K562 (cell line): ENCODE results near the gene SUCNR1. TPM values are rescaled to one million over a fixed set of nuclear protein-coding genes. Genes with fewer than 3 reads are reported as not detected.

Experiments
- ATAC-seq: fragments of 200-7000 bp; cut with Tn5 transposase; 3 replicates; pipeline ENCODE4 v1.9.1; 2020; ENCODE audit warnings: moderate library complexity
- BruUV-seq: library from RNA; stranded (reverse); fragments of 400-500 nt; replicated peaks from 2 replicates; lab custom pipeline; 2021; lab: Mats Ljungman, UMichigan
- CTCF ChIA-PET: fragments of 300-600 bp; formaldehyde crosslinking; extraction: SDS; loops from one replicate; lab custom pipeline; 2021; ENCODE audit warnings: low intra/inter-chr PET ratio; lab: Yijun Ruan, JAX
- POLR2A ChIA-PET: fragments of 300-600, 350-650 bp; sonication (Branson Sonifier 250); formaldehyde crosslinking; extraction: SDS; loops from one replicate; lab custom pipeline; 2021; ENCODE audit warnings: antibody characterized with exemption, inconsistent platforms; lab: Yijun Ruan, JAX
- DNase-seq, 4 experiments: peaks; one replicate each; pipeline versions ENCODE4 v3.0.0 to v3.0.0-alpha.2; 2011 to 2018; ENCODE audit warnings: low spot score in 3 of 4, mixed read lengths in 3 of 4; ENCODE audit errors: extremely low read depth in 1 of 4
- FAIRE-seq: peaks from 2 replicates; lab custom pipeline; 2011; peaks lifted over from hg19 to GRCh38; lab: Jason Lieb, UNC
- H2AFZ ChIP-seq: 2 replicates; pipeline ENCODE4 v1.6.0; 2011; ENCODE audit warnings: low read depth, low read length, control low read depth, inconsistent platforms
- H3K27ac ChIP-seq: fragments of 200-600 bp; 3 replicates; pipeline ENCODE4 v1.8.0; 2011; ENCODE audit warnings: low read depth, mild to moderate bottlenecking, control low read depth, inconsistent platforms, low read length, moderate library complexity, mixed read lengths; ENCODE audit errors: extremely low read depth
- H3K27me3 ChIP-seq, 2 experiments: fragments of 300-600 bp in 1 of 2; 2 replicates in 1 of 2; 3 replicates in 1 of 2; pipeline versions ENCODE4 v1.6.0 to v1.8.0; 2011; ENCODE audit warnings: inconsistent platforms in 2 of 2, low read length in 2 of 2, mild to moderate bottlenecking in 1 of 2, mixed read lengths in 1 of 2, moderate library complexity in 1 of 2; ENCODE audit not compliant: control insufficient read depth in 2 of 2, insufficient read depth in 2 of 2
- H3K36me3 ChIP-seq: fragments of 300-600 bp; 3 replicates; pipeline ENCODE4 v1.8.0; 2011; ENCODE audit warnings: mild to moderate bottlenecking, low read length, inconsistent platforms; ENCODE audit not compliant: control insufficient read depth, insufficient read depth
- H3K4me1 ChIP-seq, 2 experiments: fragments of 200-600 bp in 1 of 2; replicated peaks in 1 of 2; 2 replicates in 1 of 2; 3 replicates in 1 of 2; pipeline versions ENCODE4 v1.5.1 to v1.8.0; 2011; ENCODE audit warnings: inconsistent platforms in 2 of 2, low read length in 2 of 2, mild to moderate bottlenecking in 1 of 2, mixed read lengths in 1 of 2, moderate library complexity in 1 of 2; ENCODE audit not compliant: control insufficient read depth in 2 of 2, insufficient read depth in 2 of 2
- H3K4me2 ChIP-seq: 2 replicates; pipeline ENCODE4 v1.6.1; 2011; ENCODE audit warnings: low read length, control low read depth, inconsistent platforms, mixed read lengths; ENCODE audit not compliant: insufficient read depth
- H3K4me3 ChIP-seq: fragments of 200-600 bp; sonication (generic), shearing (Covaris generic); 2 replicates; pipeline ENCODE4 v1.5.1; 2016; ENCODE audit warnings: control low read depth, inconsistent platforms
- H3K79me2 ChIP-seq: fragments of 200-600 bp; 3 replicates; pipeline ENCODE4 v1.8.0; 2011; ENCODE audit warnings: low read length, inconsistent platforms; ENCODE audit not compliant: control insufficient read depth, insufficient read depth
- H3K9ac ChIP-seq, 2 experiments: 2 replicates each; pipeline versions ENCODE4 v1.6.0 to v1.6.1; 2011; ENCODE audit warnings: low read depth in 2 of 2, low read length in 2 of 2, control low read depth in 1 of 2, inconsistent platforms in 1 of 2, mild to moderate bottlenecking in 1 of 2, mixed read lengths in 1 of 2; ENCODE audit not compliant: insufficient read depth in 1 of 2
- H3K9me1 ChIP-seq: one replicate; pipeline ENCODE4 v1.6.0; 2011; ENCODE audit warnings: inconsistent platforms, mild to moderate bottlenecking, low read length, moderate library complexity; ENCODE audit not compliant: control insufficient read depth, insufficient read depth
- H3K9me3 ChIP-seq: replicated peaks from 2 replicates; pipeline ENCODE4 v1.5.1; 2011; ENCODE audit warnings: low read depth, low read length, inconsistent platforms; ENCODE audit not compliant: control insufficient read depth, insufficient read depth
- H4K20me1 ChIP-seq: replicated peaks from 2 replicates; pipeline ENCODE4 v1.6.1; 2011; ENCODE audit warnings: low read length, inconsistent platforms, mixed read lengths; ENCODE audit not compliant: control insufficient read depth, insufficient read depth
- CBFA2T3 ChIP-seq: fragments of 450-650 bp; IDR thresholded peaks from 2 replicates; pipeline ENCODE4 v1.6.1; 2017
- CEBPG ChIP-seq, 3 experiments: fragments of 200-800 bp in 1 of 3; sonication (Bioruptor generic) in 1 of 3; sonication (generic) in 1 of 3; formaldehyde crosslinking in 1 of 3; IDR thresholded peaks in 2 of 3; conservative IDR thresholded peaks in 1 of 3; 2 replicates each; pipeline versions ENCODE4 v1.6.1 to v1.8.0; 2016 to 2022; ENCODE audit warnings: missing compliant biosample characterization in 2 of 3, missing genetic modification characterization in 2 of 3, mild to moderate bottlenecking in 1 of 3, missing genetic modification reagents in 1 of 3
- E2F3 ChIP-seq: fragments of 250-450 bp; sonication (Bioruptor Pico); IDR thresholded peaks from 2 replicates; pipeline ENCODE4 v1.4.0; 2020; ENCODE audit warnings: mild to moderate bottlenecking
- ELF1 ChIP-seq: fragments of 200-800 bp; sonication (Bioruptor generic); IDR thresholded peaks from 2 replicates; pipeline ENCODE4 v1.6.1; 2016; ENCODE audit warnings: missing genetic modification characterization, missing compliant biosample characterization
- FOXA1 ChIP-seq: fragments of 450-650 bp; IDR thresholded peaks from 2 replicates; pipeline ENCODE4 v1.6.1; 2016; ENCODE audit warnings: mild to moderate bottlenecking, borderline replicate concordance
- FOXK2 ChIP-seq, 2 experiments: fragments of 450-650 bp; IDR thresholded peaks in 1 of 2; conservative IDR thresholded peaks in 1 of 2; 2 replicates each; pipeline ENCODE4 v1.6.1; 2016; ENCODE audit warnings: low read depth in 2 of 2, mild to moderate bottlenecking in 1 of 2
- HNRNPK ChIP-seq: fragments of 200-400 bp; formaldehyde crosslinking; IDR thresholded peaks from one replicate; pipeline ENCODE4 v1.6.1; 2018; ENCODE audit warnings: mild to moderate bottlenecking, low read depth, low read length; ENCODE audit not compliant: poor library complexity, severe bottlenecking
- RCOR1 ChIP-seq, 2 experiments: IDR thresholded peaks; 2 replicates each; pipeline ENCODE4 v1.6.1; 2012; ENCODE audit warnings: low read depth in 2 of 2, low read length in 2 of 2, borderline replicate concordance in 1 of 2, improper control_type of control experiment in 1 of 2
- SIRT6 ChIP-seq: IDR thresholded peaks from one replicate; pipeline ENCODE4 v1.6.1; 2012; ENCODE audit warnings: low read depth, mild to moderate bottlenecking, control low read depth, inconsistent platforms, low read length, moderate library complexity
- SMAD4 ChIP-seq: fragments of 250-450 bp; sonication (Bioruptor Pico); conservative IDR thresholded peaks from 2 replicates; pipeline ENCODE4 v1.8.0; 2021; ENCODE audit warnings: inconsistent platforms, mild to moderate bottlenecking, moderate library complexity
- TCF7L2 ChIP-seq: fragments of 150-350 bp; IDR thresholded peaks from 2 replicates; pipeline ENCODE4 v1.6.1; 2016; ENCODE audit warnings: low read depth, mild to moderate bottlenecking, low read length, moderate library complexity
- ZNF165 ChIP-seq: fragments of 250-450 bp; sonication (Bioruptor Pico); IDR thresholded peaks from 2 replicates; pipeline ENCODE4 v1.4.0; 2020; ENCODE audit warnings: borderline replicate concordance
- ZNF174 ChIP-seq: fragments of 250-450 bp; sonication (Bioruptor Pico); IDR thresholded peaks from 2 replicates; pipeline ENCODE4 v1.4.0; 2020; ENCODE audit warnings: mild to moderate bottlenecking
- ZNF668 ChIP-seq: fragments of 250-450 bp; sonication (Bioruptor Pico); IDR thresholded peaks from 2 replicates; pipeline ENCODE4 v1.8.0; 2022; ENCODE audit warnings: mild to moderate bottlenecking, inconsistent platforms
- WGBS: fragments of 100-300 bp; shearing (Covaris generic); methylation state at CpG from one replicate; pipeline ENCODE4 v1.1.6; 2016; ENCODE audit warnings: low coverage, mixed read lengths; ENCODE audit not compliant: insufficient coverage; ENCODE audit errors: missing lambda C conversion rate; 5-methylcytosine and 5-hydroxymethylcytosine counted together
- in situ Hi-C: fragments of 300-500 bp; cut with MboI; formaldehyde crosslinking; loops from 4 replicates; pipeline ENCODE4 v1.15.0; 2018; ENCODE audit warnings: inconsistent platforms, mixed read lengths
- intact Hi-C: fragments of 100-400 bp; cut with micrococcal nuclease; formaldehyde crosslinking; loops from 2 replicates; pipeline ENCODE4 v1.14.2; 2022
- polyA plus RNA-seq, 8 experiments: library from polyadenylated mRNA; depleted of rRNA in 4 of 8; stranded (reverse) in 5 of 8; unstranded in 3 of 8; fragments of >200 nt; fragmentation: Nextera tagmentation in 2 of 8; fragmentation: Illumina TruSeq in 1 of 8; extraction: Ambion mirVana in 2 of 8; extraction: Trizol in 1 of 8; gene quantifications; 2 replicates each; pipeline versions ENCODE4 v1.2.1 to v1.2.3, GENCODE V29; 2011 to 2014; ENCODE audit warnings: inconsistent platforms in 1 of 8, missing spikeins in 1 of 8
- total RNA-seq, 7 experiments: library from RNA; depleted of rRNA in 6 of 7; stranded (reverse); fragments of >200 nt in 6 of 7; fragmentation: Illumina TruSeq in 2 of 7; extraction: Trizol in 2 of 7; gene quantifications; 2 replicates each; pipeline versions ENCODE4 v1.2.1 to v1.2.3, GENCODE V29; 2011 to 2021; ENCODE audit warnings: low replicate concordance in 1 of 7
- TF ChIP-seq, protein P1 (sequence below): fragments of 450-650 bp; formaldehyde crosslinking; IDR thresholded peaks from 2 replicates; pipeline ENCODE4 v1.4.0; 2020; ENCODE audit warnings: mild to moderate bottlenecking, moderate library complexity
- TF ChIP-seq, protein P2 (sequence below): IDR thresholded peaks from 2 replicates; pipeline ENCODE4 v1.6.1; 2011; ENCODE audit warnings: borderline replicate concordance, low read depth, mild to moderate bottlenecking, moderate library complexity, low read length; ENCODE audit not compliant: insufficient read depth, poor library complexity, severe bottlenecking

SUCNR1 gene
- total and polyA plus RNA-seq, 9 of the 15 experiments (the other 6 are each of a cell fraction or from before 2014, with no cell fraction given) = 0.04 to 0.54 (median 0.13) TPM

DNA sequence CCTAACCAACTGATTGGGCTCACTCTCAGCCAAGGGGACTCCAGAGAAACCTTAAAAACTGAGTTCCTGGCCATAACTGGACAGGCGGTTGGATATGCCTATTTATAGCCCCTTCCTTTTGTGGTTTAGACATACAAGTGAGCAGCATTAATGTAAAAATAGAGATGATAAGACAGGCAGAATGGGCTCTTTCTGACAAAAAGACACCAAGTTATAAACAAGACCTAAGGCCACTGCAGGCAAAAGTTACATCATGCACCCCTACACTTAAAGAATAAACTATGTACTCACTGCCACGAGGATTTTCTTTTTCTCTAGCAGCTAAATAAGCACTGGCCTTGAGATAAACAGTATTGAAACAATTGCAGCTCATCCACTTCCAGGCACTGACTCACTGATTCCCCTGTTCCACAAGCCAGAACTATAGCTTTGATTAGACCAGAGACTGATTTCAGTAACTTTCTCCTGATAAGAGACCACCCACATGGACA lies 30.1 kb downstream of the SUCNR1 start:
- FAIRE-seq (no peak), DNase-seq (no peak), ATAC-seq (no peak; the same call in none of the 3 replicates)
- in situ Hi-C loops (no loop called here), intact Hi-C loops (no loop called here)
- no peak overlapping the region for H3K4me3 ChIP-seq
- POLR2A ChIA-PET = no interaction called here
- no peaks in the 10 kb centered on the region for H3K79me2 ChIP-seq
- no peak overlapping the region for H3K4me2 ChIP-seq
- peaks cover 0 to 20% of the 10 kb centered on the region in 2 experiments; a peak in 3 of 5 replicates for H3K4me1 ChIP-seq
- CTCF ChIA-PET = no interaction called here
- no peak overlapping the region for H3K9ac ChIP-seq
- peak overlapping the region; percentile 54 for H2AFZ ChIP-seq
- no peaks in the 10 kb centered on the region for H3K9me3 ChIP-seq
- WGBS = 0% methylated on average over 2 of the region's 2 CpGs
- no peaks in the 10 kb centered on the region for H3K9me1 ChIP-seq
- H3K27me3 ChIP-seq = no peaks in the 10 kb centered on the region
- H4K20me1 ChIP-seq = no peaks in the 10 kb centered on the region
- no peak overlapping the region; the same call in 2 of the 3 replicates for H3K27ac ChIP-seq
- no peaks in the 10 kb centered on the region for H3K36me3 ChIP-seq
- BruUV-seq = no TSS peak
- TF ChIP-seq ZNF174 (CRISPR knock-in tag) (no peak), CEBPG (CRISPR knock-in tag; IDR thresholded peaks at IDR 0.05) (no peak), CEBPG (tag; conservative IDR thresholded peaks at IDR 0.05 in 1 of 2, IDR thresholded peaks at IDR 0.05 in 1 of 2) (peak in 1 of 2 experiments; percentile 86; a peak in 2 of 4 replicates), E2F3 (no peak), RCOR1 (IDR thresholded peaks at IDR 0.05; ENCODE audit: borderline replicate concordance in 1 of 2, low read depth in 2 of 2, low read length in 2 of 2) (0 out of 4 replicates have a peak, but pooled peaks of 1 of the 2 experiments have one; percentile 40), FOXA1 (no peak), SIRT6 (no peak), CBFA2T3 (peak; percentile 23; the same call in 1 of the 2 replicates), TCF7L2 (no peak), ZNF668 (CRISPR knock-in tag) (no peak), ELF1 (no peak), ZNF165 (CRISPR knock-in tag) (no peak), SMAD4 (CRISPR knock-in tag) (peak; percentile 35; the same call in 1 of the 2 replicates), FOXK2 (conservative IDR thresholded peaks at IDR 0.05 in 1 of 2, IDR thresholded peaks at IDR 0.05 in 1 of 2; ENCODE audit: low read depth in 2 of 2) (no peak), HNRNPK (no peak)
- TF ChIP-seq, protein P1, sequence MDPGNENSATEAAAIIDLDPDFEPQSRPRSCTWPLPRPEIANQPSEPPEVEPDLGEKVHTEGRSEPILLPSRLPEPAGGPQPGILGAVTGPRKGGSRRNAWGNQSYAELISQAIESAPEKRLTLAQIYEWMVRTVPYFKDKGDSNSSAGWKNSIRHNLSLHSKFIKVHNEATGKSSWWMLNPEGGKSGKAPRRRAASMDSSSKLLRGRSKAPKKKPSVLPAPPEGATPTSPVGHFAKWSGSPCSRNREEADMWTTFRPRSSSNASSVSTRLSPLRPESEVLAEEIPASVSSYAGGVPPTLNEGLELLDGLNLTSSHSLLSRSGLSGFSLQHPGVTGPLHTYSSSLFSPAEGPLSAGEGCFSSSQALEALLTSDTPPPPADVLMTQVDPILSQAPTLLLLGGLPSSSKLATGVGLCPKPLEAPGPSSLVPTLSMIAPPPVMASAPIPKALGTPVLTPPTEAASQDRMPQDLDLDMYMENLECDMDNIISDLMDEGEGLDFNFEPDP (CRISPR knock-in tag) = no peak
- TF ChIP-seq, protein P2, sequence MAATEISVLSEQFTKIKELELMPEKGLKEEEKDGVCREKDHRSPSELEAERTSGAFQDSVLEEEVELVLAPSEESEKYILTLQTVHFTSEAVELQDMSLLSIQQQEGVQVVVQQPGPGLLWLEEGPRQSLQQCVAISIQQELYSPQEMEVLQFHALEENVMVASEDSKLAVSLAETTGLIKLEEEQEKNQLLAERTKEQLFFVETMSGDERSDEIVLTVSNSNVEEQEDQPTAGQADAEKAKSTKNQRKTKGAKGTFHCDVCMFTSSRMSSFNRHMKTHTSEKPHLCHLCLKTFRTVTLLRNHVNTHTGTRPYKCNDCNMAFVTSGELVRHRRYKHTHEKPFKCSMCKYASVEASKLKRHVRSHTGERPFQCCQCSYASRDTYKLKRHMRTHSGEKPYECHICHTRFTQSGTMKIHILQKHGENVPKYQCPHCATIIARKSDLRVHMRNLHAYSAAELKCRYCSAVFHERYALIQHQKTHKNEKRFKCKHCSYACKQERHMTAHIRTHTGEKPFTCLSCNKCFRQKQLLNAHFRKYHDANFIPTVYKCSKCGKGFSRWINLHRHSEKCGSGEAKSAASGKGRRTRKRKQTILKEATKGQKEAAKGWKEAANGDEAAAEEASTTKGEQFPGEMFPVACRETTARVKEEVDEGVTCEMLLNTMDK = no peak
